Testis (tissue), 2 donors: ENCODE data around the gene ASB13.

Experiments used
- CTCF ChIP-seq, 3 experiments: fragments of 450-650 bp in 2 of 3; fragments of 200-600 bp in 1 of 3; sonication (generic) in 1 of 3; IDR thresholded peaks; one replicate each; pipeline ENCODE4 v1.5.1; 2016 to 2019; ENCODE audit warnings: antibody characterized with exemption in 3 of 3, mild to moderate bottlenecking in 2 of 3, moderate library complexity in 1 of 3
- POLR2A ChIP-seq: fragments of 450-650 bp; IDR thresholded peaks from one replicate; pipeline ENCODE4 v1.6.1; 2017; ENCODE audit warnings: antibody characterized with exemption, mild to moderate bottlenecking, moderate library complexity

- no peak for TF ChIP-seq CTCF (IDR thresholded peaks at IDR 0.05)
- no peak for TF ChIP-seq POLR2A
These were observed 30.9 kb upstream of the ASB13 start for GRCh38 chr10:5697342-5697741.
